Adipose tissue (tissue), 3 donors: Measurements from ENCODE around the gene CATSPERE. TPM values are rescaled to one million over a fixed set of nuclear protein-coding genes. Genes with fewer than 3 reads are reported as not detected.

ENCODE experiments used
- H3K27ac ChIP-seq: one replicate; pipeline ENCODE4 v1.5.1; 2013; ENCODE audit warnings: low read depth, low read length
- WGBS, 3 donors: extraction: QIAGEN DNeasy Blood & Tissue Kit; methylation state at CpG; one replicate each; pipeline ENCODE4 v1.1.7; 2013; 5-methylcytosine and 5-hydroxymethylcytosine counted together
- polyA plus RNA-seq, 3 donors: library from polyadenylated mRNA; stranded (reverse); fragments of 200-250 nt; gene quantifications; one replicate each; pipeline ENCODE4 v1.2.3, GENCODE V29; 2013
- donor health status: healthy with polysubstance abuse.
- donor health status: Bipolar disorder and iron deficiency.
- donor health status: healthy.

The CATSPERE gene
- polyA plus RNA-seq, 3 donors, result 0.22 to 1.3 (median 0.35) TPM

DNA sequence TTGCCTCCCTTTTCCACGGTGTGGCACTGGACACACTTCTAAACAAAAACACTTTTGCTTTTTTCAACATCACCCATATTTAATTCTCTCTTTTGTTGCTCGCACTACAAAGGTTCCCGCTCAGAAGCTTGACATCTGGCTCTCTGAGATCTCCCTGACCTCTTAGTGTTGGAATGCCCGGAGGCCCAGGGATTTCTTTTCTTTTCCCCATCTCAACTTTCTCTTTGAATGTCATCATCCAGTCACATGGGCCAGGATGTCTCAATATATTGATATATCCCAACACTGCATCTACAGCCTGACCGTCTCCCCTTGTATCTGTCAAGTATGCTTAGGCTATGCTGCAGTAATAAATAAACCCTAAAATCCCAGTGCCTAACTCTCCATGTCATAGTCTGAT, 137.5 kb downstream of the CATSPERE start:
- WGBS, 3 donors, result 88 to 93% (median 92%) methylated on average over 5 of the region's 5 CpGs
- no peak overlapping the region for H3K27ac ChIP-seq

DNA sequence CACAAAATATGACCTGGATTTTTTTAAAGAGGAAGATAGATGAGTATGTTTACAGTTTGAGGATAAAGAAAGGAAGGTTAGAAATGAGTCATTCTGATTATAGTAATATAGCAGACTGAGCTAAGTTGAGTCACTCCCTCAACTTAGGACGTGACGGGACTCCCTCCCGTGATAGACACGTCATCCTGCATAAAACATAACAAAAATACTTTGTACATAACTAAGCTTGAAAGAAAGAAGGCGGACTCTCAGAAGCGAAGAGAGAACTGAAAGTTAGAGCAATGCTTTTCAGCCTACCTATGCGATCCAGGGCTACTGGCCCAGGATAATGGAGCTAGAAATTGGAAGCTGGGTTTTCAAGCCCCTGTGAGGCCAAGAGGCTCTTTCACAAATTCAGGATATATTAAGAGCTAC, 138.9 kb downstream of the CATSPERE start:
- WGBS, 3 donors, result 43 to 75% (median 48%) methylated on average over 7 of the region's 7 CpGs

DNA sequence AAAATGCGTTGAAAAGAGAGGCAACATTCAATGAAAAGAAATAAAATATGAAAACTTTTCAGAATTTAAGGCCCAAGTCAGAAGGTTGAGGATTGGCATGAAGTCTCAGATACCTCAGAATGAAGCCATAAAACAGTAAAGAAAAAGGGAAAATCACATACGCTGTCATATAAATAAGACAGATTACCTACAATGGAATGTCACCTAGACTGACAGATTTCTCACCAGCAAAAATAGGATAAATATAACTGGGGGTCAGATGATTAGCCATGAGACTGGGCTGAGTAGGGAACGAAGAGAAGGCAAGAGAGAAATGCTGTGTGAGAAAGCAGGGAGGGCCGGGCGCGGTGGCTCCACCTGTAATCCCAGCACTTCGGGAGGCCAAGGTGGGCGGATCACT, 140.3 kb downstream of the CATSPERE start:
- WGBS, 3 donors, result 77 to 91% (median 84%) methylated on average over 8 of the region's 8 CpGs
- no peak overlapping the region for H3K27ac ChIP-seq

More for the DNA sequence above, 138.9 kb downstream of the CATSPERE start:
- no peak overlapping the region for H3K27ac ChIP-seq

DNA sequence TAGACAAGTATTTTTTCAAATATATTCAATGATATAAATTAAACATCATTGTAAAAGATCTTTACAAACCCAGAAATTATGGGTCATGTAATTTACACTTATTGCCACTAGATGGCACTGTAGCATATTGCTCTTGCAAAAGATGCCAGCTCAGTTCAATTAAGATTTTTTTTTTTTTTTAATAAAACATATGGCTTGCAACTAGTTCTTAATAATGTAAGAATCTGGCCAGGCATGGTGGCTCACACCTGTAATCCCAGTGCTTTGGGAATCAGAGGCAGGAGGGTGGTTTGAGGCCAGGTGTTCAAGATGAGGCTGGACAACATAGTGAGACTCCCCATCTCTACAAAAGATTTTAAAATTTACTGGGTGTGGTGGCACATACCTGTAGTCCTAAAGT, 142.4 kb downstream of the CATSPERE start:
- H3K27ac ChIP-seq, result no peak overlapping the region

DNA sequence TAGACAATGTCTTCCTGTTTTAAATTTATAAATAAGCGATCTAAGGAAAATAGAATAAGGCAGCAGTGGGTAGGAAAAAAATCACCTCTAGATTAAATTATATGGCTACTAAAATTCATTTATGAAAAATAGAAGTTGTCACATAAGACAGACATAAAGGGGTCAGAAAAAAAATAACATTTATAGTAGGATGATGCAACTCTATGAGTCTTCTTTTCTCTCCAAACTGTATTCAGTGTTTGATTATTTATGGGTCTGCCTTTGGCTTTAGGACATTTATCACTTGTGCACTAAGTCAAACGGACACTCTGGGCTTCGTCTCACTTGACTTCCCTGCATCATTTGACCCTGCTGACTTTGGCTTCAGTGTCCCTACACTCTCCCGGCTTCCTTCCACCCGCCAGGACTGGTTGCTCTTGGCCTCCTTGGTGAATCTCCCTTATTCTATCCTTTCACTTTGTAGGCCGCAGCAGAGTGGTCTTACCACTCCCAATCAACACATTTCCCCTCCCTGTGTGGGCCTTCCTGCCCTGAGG, 144.8 kb downstream of the CATSPERE start:
- WGBS, 3 donors, result 78 to 85% (median 84%) methylated on average over 6 of the region's 6 CpGs
- H3K27ac ChIP-seq, result no peak overlapping the region

DNA sequence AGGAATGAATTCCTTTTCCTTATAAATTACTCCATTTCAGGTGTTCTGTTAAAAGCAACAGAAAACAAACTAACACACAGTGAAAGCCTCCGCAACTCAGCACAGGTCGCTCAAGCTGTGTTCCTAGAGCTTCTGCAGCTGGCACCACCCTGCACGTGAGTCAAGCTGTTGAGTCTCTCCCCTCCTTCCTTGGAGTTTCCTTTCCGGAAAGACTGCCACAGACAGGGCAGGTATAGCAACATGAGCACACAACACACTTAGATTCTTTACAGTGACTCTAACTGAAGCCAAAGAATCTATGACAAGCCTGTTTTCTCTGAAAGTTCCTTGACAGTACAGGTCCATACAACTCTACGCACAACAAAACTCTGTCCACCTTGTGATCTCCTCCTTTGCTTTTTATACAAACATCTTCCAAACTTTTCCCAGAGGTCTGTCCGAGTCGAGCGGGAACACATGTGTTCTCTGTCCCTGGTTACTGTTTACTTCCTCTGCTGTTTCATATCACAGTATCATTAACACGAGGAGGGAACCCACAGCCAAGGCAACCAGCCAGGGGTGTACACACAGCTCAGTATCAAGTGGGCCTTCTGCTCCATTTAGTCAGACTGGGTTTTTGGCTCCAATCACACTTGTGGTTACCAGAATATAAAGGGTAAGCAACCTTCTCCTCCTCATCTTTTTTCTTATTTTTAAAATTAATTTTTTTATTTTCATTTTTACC, 153.2 kb downstream of the CATSPERE start:
- 52 to 73% (median 57%) methylated on average over 9 of the region's 9 CpGs for WGBS, 3 donors
- no peak overlapping the region for H3K27ac ChIP-seq

DNA sequence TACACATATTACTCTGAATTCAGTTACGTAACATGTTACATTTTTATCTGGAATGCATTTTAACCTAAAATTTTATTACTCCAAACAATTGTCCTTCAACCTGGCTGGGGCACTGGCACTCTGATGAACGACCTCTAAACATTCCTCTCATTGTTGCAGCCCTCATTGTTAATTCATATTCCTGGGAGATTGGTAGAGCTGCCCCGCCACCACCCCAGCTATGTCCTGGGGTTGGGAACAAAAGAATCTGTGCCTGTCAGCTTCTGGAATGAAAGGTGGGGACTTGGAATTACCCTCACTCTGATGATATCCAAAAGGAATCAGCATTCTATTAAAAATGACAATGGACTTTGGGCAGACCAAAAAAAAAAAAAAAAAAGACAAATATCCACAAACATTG, 153.8 kb downstream of the CATSPERE start:
- no peak overlapping the region for H3K27ac ChIP-seq
- 46 to 52% (median 47%) methylated on average over 3 of the region's 3 CpGs for WGBS, 3 donors

DNA sequence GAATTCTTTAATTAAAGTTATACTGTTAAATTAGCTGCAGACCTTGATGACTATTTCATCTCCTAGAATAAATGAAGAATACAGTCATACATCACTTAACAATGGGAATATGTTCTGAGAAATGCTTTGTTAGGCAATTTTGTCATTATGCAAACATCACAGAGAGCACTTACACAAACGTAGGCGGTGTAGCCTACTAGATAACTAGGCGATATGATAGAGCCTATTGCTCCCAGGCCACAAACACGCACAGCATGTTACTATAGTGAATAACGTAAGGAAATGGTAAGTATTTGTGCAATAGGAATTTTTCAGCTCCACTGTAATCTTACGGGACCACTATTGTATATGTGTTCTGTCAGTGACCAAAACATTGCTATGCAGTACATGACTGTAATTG, 154.2 kb downstream of the CATSPERE start:
- H3K27ac ChIP-seq, result no peak overlapping the region
- WGBS, 3 donors, result 73 to 86% (median 81%) methylated on average over 6 of the region's 6 CpGs

DNA sequence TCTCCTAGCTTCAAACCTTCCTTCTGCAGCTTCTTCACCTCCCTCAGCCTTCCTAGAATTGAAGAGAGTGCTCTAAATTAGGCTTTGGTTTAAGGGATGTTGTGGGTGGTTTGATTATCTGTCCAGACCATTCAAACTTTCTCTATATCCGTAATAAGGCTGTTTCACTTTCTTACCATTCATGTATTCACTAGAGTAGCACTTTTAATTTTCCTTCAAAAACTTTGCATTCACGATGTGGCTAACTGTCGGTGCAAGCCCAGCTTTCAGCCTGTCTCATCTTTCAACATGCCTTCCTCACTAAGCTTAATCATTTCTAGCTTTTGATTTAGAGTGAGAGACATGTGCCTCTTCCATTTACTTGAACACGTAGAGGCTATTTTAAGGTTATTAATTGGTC, 165.6 kb downstream of the CATSPERE start:
- H3K27ac ChIP-seq, result no peak overlapping the region
- 87 to 91% (median 91%) methylated on average over 4 of the region's 4 CpGs for WGBS, 3 donors

DNA sequence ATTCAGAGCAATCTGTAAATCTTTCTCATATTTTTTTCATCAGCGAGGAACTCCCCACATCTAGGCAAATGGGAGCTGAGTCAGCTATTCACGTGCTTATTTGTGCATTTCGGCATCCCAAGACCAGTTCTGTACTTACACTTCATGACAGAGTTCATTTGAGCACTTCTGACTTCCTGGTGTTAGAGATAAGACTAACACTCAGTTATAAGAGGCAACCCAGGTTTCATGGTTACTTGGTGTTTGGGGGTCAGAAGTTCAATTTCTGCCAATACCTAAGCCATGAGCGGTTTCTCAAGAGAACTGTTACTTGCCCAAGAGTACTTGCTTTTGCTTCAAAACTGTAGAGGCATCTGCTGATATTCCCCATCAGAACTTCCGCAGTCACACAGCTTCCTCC, 167.7 kb downstream of the CATSPERE start:
- no peak overlapping the region for H3K27ac ChIP-seq
- 83 to 84% (median 83%) methylated on average over 5 of the region's 5 CpGs for WGBS, 3 donors

DNA sequence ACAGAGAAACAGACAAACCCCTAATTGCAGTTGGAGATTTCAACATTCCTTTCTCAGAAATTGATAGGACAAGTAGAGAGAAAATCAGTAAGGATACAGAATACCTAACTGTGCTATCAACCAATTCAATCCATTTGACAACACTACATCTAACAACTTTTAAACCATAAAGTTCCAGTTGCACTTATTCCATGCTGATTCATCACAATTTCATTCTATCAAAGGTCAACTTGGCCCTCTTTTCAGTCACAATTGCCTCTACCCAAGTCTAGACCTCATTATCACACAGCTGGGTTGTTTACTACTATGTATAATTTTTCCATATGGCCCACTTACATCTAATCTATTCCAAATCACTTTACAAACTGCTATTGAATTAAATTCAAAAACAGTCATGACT, 172.1 kb downstream of the CATSPERE start:
- H3K27ac ChIP-seq, result no peak overlapping the region

DNA sequence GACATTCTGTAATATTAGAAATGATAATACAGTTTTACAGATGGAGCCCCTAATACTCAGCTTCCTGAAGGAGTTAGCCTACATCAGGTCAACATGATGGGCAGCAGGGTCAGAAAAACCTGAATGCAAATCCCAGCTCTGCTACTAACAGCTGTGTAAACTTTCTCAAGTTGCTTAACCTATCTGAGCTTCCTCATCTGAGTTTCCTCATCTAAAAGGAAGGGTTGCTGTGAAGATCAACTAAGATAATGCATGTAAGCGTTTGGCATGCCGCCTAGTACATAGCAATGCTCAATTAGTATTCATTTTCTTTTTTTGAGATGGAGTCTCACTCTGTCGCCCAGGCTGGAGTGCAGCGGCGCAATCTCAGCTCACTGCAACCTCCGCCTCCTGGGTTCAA, 173.5 kb downstream of the CATSPERE start:
- WGBS, 3 donors, result 90 to 91% (median 91%) methylated on average over 6 of the region's 6 CpGs
- no peak overlapping the region for H3K27ac ChIP-seq

DNA sequence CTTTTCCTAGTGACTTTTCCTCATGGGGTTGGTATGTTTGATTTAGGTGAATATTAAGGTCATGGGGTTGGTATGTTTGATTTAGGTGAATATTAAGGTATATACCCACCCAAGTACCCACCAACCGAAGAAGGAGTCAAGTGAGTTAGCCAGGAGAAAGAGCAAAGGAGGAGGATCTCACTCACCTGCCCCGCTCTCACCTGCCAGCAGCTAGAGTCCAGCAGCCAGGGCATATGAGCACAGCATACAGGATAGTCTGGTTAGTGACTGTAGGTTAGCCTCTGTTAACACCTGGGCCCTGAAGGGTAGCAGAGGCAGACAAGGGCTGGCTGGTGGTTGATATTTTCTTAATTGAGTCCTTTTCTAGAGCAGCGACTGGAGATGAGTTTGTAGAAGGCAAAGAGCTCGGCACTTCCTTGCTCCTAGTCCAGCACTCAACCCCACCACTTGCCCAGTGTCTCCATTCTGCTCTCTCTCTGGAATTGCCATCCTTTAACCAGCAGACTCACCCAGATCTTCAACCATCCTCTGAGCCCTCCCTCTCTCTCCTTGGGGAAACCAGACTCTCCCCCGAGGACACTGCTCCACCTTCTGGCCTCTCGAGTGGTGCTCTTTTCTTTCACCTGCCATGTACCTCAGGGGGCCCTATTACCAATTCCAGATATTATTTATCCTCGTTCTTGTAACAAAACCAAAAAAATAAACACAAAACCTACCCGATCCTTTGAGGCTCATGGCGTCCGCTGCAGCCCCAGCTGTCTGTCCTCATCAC, 175.6 kb downstream of the CATSPERE start:
- H3K27ac ChIP-seq, result no peak overlapping the region
- 87 to 89% (median 89%) methylated on average over 10 of the region's 10 CpGs for WGBS, 3 donors

DNA sequence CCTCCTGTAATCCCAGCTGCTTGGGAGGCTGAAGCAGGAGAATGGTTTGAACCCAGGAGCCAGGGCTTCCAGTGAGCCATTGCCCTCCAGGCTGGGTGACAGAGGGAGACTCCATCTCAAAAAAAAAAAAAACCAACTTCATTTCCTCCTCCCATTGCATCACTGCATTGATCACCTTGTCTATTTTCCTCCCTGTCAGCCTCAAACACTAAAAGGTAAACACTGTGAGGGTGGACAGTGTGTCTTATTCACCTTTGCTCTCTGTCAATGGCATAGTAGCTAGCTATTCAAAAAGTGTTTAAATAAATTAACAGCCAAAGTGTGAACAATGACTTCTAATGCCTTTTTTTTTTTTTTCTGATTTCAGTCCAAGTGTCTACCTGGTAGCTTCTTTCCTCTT, 178.5 kb downstream of the CATSPERE start:
- H3K27ac ChIP-seq, result no peak overlapping the region

DNA sequence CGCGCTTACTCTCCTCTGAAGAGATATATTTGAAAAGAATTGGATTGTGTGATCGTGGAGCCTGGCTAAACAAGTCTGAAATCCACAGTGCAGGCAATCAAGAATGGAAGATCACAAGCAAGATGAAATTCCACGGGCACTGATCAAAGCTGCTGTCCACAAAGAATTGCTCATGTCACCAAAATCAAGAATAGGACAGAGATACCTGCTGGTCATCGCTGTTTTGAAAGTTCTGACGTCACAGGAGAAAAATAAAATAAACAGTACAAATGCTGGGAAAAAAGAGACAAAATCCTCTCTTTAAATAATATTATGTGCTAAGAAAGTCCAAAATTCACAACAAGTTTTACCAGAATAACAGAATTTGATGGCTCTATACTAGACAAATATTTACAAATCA, 179.8 kb downstream of the CATSPERE start:
- 84 to 93% (median 88%) methylated on average over 6 of the region's 6 CpGs for WGBS, 3 donors
- H3K27ac ChIP-seq, result no peak overlapping the region

DNA sequence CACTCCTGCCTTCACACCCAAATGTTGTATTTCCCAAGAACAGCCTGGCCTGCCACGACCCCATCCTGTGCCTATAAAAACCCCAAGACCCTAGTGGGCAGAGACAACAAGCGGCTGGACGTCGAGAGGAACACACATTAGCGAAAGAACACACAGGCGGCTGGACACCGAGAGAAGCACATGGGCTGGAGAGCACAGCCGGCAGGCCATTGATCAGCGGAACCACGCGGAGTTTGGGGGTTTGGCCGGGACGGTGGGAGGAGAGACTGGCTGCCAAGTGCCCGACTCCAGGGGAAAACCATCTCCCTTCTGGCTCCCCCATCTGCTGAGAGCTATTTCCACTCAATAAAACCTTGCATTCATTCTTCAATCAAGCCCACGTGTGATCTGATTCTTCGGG, 181.5 kb downstream of the CATSPERE start:
- no peak overlapping the region for H3K27ac ChIP-seq
- WGBS, 3 donors, result 83 to 88% (median 86%) methylated on average over 16 of the region's 16 CpGs

DNA sequence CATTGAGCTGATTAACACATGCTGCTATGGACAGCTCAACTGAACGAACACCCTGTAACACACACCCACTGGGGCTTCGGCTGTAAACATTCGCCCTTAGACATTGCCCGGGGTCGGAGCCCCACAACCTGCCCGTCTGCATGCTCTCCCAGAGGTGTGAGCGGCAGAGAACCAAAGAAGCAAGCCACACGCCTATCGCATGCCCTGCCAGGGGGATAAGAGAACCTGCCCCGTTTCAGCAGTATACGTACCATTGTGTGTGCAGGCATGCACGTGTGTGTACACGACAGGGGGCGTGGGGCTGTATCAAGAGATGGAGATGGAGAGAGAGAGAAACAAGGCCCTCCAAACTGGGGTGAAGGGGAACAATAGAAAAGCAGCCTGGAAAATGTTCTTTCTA, 181.9 kb downstream of the CATSPERE start:
- WGBS, 3 donors, result 93 to 94% (median 93%) methylated on average over 14 of the region's 14 CpGs

DNA sequence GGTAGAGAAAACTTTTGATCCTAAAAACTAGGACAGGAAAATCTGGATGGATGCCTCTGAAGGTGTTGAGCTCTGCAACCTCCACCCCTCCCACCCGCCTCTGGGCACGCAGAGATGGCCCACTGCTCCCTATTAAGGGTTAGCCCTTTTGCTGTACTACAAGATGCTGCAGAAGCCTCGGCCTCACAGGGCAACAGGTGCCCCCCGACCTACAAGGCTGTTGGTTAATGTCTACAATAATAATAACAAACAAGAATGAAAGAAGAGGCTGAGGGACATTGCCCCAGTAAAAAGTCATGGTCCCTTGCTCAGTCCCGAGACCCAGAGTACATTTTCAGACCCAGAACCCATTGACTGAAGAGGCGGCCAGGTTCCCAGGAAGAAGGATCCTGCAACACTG, 184.3 kb downstream of the CATSPERE start:
- H3K27ac ChIP-seq, result no peak overlapping the region
- WGBS, 3 donors, result 73 to 79% (median 78%) methylated on average over 6 of the region's 6 CpGs

More for the DNA sequence above, 181.9 kb downstream of the CATSPERE start:
- no peak overlapping the region for H3K27ac ChIP-seq

DNA sequence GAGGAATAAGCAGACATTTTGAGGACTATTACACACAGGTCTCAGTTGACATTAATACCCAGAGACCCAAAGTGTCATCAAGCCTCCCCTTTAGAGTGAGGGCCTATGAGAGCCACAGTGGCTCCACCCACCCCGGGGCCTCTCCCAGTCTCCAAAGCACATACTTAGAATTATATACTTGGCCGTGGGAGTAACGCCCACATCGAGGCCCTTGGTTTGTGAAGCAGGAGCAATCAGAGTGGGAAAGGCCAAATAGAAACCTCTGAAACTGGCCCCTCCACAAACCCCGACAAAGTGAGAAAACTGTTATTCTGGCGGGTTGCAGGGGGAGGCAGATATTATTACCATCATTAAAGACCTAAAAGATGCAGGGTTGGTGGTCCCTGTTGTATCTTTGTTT, 184.8 kb downstream of the CATSPERE start:
- no peak overlapping the region for H3K27ac ChIP-seq
- WGBS, 3 donors, result 72 to 78% (median 76%) methylated on average over 6 of the region's 6 CpGs

DNA sequence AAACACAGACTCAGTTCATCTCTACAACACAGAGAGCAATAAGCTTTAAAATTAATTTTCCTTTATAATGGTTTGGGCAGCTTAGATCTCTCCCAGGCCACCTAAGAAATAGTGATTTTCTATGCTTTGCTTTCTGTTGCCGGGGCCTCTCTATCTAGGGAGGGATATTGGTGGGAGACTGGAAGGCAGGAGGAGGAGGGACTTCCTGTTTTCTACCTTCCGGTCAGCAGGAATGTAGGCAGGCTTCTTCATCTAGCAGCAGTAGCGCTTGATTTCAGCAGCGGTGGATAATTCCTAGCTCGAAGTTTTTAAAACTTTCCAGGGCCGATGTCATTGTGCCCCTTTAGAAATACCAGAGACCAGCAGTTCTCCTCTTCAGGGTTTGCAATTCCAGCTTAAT, 186.7 kb downstream of the CATSPERE start:
- WGBS, 3 donors, result 76 to 84% (median 79%) methylated on average over 6 of the region's 6 CpGs

More for the DNA sequence above, 186.7 kb downstream of the CATSPERE start:
- no peak overlapping the region for H3K27ac ChIP-seq
